ENCODE results near the gene NOP16. TPM values are rescaled to one million over a fixed set of nuclear protein-coding genes. Genes with fewer than 3 reads are reported as not detected.
A peak's percentile ranks its signal among the peaks of the same experiment; 100 is the strongest.

Gene NOP16
- total and polyA plus RNA-seq, 2 donors from 2014 or later = 18.1 to 32.1 TPM

DNA sequence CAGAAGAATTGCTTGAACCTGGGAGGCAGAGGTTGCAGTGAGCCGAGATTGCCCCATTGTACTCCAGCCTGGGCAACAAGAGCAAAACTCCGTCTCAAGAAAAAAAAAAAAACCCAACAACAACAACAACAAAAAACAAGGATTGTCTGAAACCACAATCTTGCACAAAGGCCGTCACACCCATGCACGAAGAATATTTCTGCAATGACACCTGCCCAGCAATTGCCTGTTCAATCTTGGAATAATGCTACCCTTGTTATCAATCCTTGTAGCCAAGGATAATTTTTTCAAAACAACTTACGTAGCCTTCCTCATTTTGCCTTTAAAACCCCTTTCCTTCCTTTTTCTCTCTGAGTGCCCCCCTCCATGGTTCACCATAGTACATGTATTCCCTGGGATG lies 31.7 kb upstream of the NOP16 start:
- intact Hi-C loops (cut with DNase I) = no loop called here
- Histone ChIP-seq H3K4me1 (ENCODE audit: control insufficient read depth in 2 of 3, insufficient read depth in 2 of 3, low read depth in 1 of 3, low read length in 3 of 3) (peaks cover 0 to 10% (median 5%) of the 10 kb centered on the region in 3 donors), H3K36me3 (ENCODE audit: control insufficient read depth in 2 of 3, insufficient read depth in 3 of 3, low read length in 3 of 3) (no peaks in the 10 kb centered on the region), H3K4me3 (ENCODE audit: low read length in 3 of 3) (no peak overlapping the region), H3K9ac (ENCODE audit: low read length in 3 of 3) (no peak overlapping the region), H3K9me3 (ENCODE audit: control insufficient read depth in 2 of 3, insufficient read depth in 1 of 3, low read length in 3 of 3) (no peaks in the 10 kb centered on the region), H3K27ac (ENCODE audit: low read depth in 2 of 2, low read length in 2 of 2) (no peak overlapping the region), H3K27me3 (ENCODE audit: control insufficient read depth, insufficient read depth, low read length) (no peaks in the 10 kb centered on the region)
- no peak for FAIRE-seq
- TF ChIP-seq, protein P1, sequence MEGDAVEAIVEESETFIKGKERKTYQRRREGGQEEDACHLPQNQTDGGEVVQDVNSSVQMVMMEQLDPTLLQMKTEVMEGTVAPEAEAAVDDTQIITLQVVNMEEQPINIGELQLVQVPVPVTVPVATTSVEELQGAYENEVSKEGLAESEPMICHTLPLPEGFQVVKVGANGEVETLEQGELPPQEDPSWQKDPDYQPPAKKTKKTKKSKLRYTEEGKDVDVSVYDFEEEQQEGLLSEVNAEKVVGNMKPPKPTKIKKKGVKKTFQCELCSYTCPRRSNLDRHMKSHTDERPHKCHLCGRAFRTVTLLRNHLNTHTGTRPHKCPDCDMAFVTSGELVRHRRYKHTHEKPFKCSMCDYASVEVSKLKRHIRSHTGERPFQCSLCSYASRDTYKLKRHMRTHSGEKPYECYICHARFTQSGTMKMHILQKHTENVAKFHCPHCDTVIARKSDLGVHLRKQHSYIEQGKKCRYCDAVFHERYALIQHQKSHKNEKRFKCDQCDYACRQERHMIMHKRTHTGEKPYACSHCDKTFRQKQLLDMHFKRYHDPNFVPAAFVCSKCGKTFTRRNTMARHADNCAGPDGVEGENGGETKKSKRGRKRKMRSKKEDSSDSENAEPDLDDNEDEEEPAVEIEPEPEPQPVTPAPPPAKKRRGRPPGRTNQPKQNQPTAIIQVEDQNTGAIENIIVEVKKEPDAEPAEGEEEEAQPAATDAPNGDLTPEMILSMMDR (IDR thresholded peaks at IDR 0.05; ENCODE audit: borderline replicate concordance, extremely low read depth, insufficient read depth) = no peak
- no peak for DNase-seq

DNA sequence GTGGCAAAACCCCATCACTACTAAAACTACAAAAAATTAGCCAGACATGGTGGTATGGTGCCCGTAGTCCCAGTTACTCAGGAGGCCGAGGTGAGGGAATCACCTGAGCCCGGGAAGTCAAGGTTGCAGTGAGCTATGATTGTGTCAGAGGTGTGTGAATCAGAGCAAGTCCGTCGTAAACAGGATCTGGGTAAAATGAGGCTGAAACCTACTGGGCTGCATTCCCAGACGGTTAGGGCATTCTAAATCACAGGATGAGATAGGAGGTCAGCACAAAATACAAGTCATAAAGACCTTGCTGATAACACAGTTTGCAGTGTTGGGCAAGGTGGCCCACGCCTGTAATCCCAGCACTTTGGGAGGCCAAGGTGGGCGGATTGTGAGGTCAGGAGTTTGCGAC lies 29.9 kb upstream of the NOP16 start:
- Histone ChIP-seq H3K27ac (ENCODE audit: low read depth in 2 of 2, low read length in 2 of 2) (no peak overlapping the region), H3K9me3 (ENCODE audit: control insufficient read depth in 2 of 3, insufficient read depth in 1 of 3, low read length in 3 of 3) (no peaks in the 10 kb centered on the region), H3K27me3 (ENCODE audit: control insufficient read depth, insufficient read depth, low read length) (no peaks in the 10 kb centered on the region), H3K4me1 (ENCODE audit: control insufficient read depth in 2 of 3, insufficient read depth in 2 of 3, low read depth in 1 of 3, low read length in 3 of 3) (peaks cover 0 to 13% (median 5%) of the 10 kb centered on the region in 3 donors), H3K4me3 (ENCODE audit: low read length in 3 of 3) (no peak overlapping the region), H3K9ac (ENCODE audit: low read length in 3 of 3) (no peak overlapping the region), H3K36me3 (ENCODE audit: control insufficient read depth in 2 of 3, insufficient read depth in 3 of 3, low read length in 3 of 3) (no peaks in the 10 kb centered on the region)
- no peak for DNase-seq
- intact Hi-C loops (cut with DNase I) = no loop called here
- no peak for FAIRE-seq
- TF ChIP-seq, protein P1 (IDR thresholded peaks at IDR 0.05; ENCODE audit: borderline replicate concordance, extremely low read depth, insufficient read depth) = no peak

DNA sequence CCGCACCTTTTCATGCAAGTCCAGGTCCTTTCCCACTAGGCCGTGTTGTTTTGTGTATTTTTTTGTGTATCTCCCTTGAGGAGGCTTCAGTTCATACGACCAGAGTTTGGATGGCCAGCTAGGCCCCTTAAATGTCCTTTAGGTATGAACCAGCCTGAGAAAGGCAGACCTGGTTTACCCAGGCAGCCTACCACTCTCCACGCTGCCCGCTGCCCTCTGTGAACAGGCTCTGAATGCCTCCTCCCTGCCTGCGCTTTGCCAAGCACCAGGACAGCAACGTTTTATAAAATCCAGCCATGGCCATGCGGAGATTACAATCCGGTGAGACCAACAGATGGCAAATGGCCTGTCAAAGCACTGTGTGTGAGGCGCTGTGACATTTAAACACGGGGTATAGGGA lies 28.6 kb upstream of the NOP16 start:
- FAIRE-seq = no peak
- TF ChIP-seq, protein P1 (IDR thresholded peaks at IDR 0.05; ENCODE audit: borderline replicate concordance, extremely low read depth, insufficient read depth) = no peak
- Histone ChIP-seq H3K27me3 (ENCODE audit: control insufficient read depth, insufficient read depth, low read length) (no peaks in the 10 kb centered on the region), H3K9me3 (ENCODE audit: control insufficient read depth in 2 of 3, insufficient read depth in 1 of 3, low read length in 3 of 3) (no peaks in the 10 kb centered on the region), H3K36me3 (ENCODE audit: control insufficient read depth in 2 of 3, insufficient read depth in 3 of 3, low read length in 3 of 3) (no peaks in the 10 kb centered on the region), H3K4me3 (ENCODE audit: low read length in 3 of 3) (peak overlapping the region; percentile 16 to 59 (median 44)), H3K27ac (ENCODE audit: low read depth in 2 of 2, low read length in 2 of 2) (peak overlapping the region in 1 of 2 donors; percentile 39), H3K4me1 (ENCODE audit: control insufficient read depth in 2 of 3, insufficient read depth in 2 of 3, low read depth in 1 of 3, low read length in 3 of 3) (peaks cover 0 to 13% (median 5%) of the 10 kb centered on the region in 3 donors), H3K9ac (ENCODE audit: low read length in 3 of 3) (peak overlapping the region in 2 of 3 donors; percentile 26 to 75)
- DNase-seq = no peak
- intact Hi-C loops (cut with DNase I) = no loop called here
